HEK293 (cell line): Measurements from ENCODE around the gene GNA12.

Experiments used
- ZFHX2 ChIP-seq: fragments of 450-650 bp; formaldehyde crosslinking; conservative IDR thresholded peaks from 2 replicates; pipeline ENCODE4 v1.5.1; 2016; ENCODE audit warnings: missing biosample characterization, missing genetic modification characterization
- ZFP37 ChIP-seq: fragments of 450-650 bp; formaldehyde crosslinking; IDR thresholded peaks from 2 replicates; pipeline ENCODE4 v1.5.1; 2016; ENCODE audit warnings: missing biosample characterization, missing genetic modification characterization
- ZNF132 ChIP-seq: fragments of 450-650 bp; formaldehyde crosslinking; IDR thresholded peaks from 2 replicates; pipeline ENCODE4 v1.5.1; 2017; ENCODE audit warnings: missing biosample characterization, missing genetic modification characterization, borderline replicate concordance
- ZNF19 ChIP-seq: fragments of 450-650 bp; formaldehyde crosslinking; IDR thresholded peaks from 2 replicates; pipeline ENCODE4; 2016; ENCODE audit warnings: missing biosample characterization, missing genetic modification characterization, low read depth
- ZNF202 ChIP-seq: fragments of 450-650 bp; formaldehyde crosslinking; IDR thresholded peaks from 2 replicates; pipeline ENCODE4 v1.5.1; 2016; ENCODE audit warnings: missing biosample characterization, missing genetic modification characterization, borderline replicate concordance
- ZNF23 ChIP-seq: fragments of 450-650 bp; formaldehyde crosslinking; IDR thresholded peaks from 2 replicates; pipeline ENCODE4 v1.5.1; 2016; ENCODE audit warnings: missing biosample characterization, missing genetic modification characterization, borderline replicate concordance
- ZNF280C ChIP-seq: fragments of 450-650 bp; formaldehyde crosslinking; IDR thresholded peaks from 2 replicates; pipeline ENCODE4 v1.5.1; 2016; ENCODE audit warnings: missing biosample characterization, missing genetic modification characterization
- ZNF280D ChIP-seq: fragments of 450-650 bp; formaldehyde crosslinking; IDR thresholded peaks from 2 replicates; pipeline ENCODE4 v1.5.1; 2016; ENCODE audit warnings: missing biosample characterization, missing genetic modification characterization
- ZNF341 ChIP-seq: fragments of 450-650 bp; formaldehyde crosslinking; IDR thresholded peaks from 2 replicates; pipeline ENCODE4; 2016; ENCODE audit warnings: low read depth, missing biosample characterization, missing genetic modification characterization
- ZNF394 ChIP-seq: fragments of 450-650 bp; formaldehyde crosslinking; IDR thresholded peaks from 2 replicates; pipeline ENCODE4 v1.5.1; 2016; ENCODE audit warnings: missing biosample characterization, missing genetic modification characterization, mild to moderate bottlenecking, moderate library complexity, borderline replicate concordance
- ZNF529 ChIP-seq: fragments of 450-650 bp; formaldehyde crosslinking; IDR thresholded peaks from 2 replicates; pipeline ENCODE4 v1.5.1; 2017; ENCODE audit warnings: missing genetic modification characterization, missing biosample characterization; ENCODE audit not compliant: insufficient replicate concordance
- ZNF596 ChIP-seq: fragments of 450-650 bp; IDR thresholded peaks from 2 replicates; pipeline ENCODE4 v1.5.0; 2018; ENCODE audit warnings: missing biosample characterization, mild to moderate bottlenecking, missing genetic modification characterization, moderate library complexity
- ZNF624 ChIP-seq: fragments of 450-650 bp; formaldehyde crosslinking; IDR thresholded peaks from 2 replicates; pipeline ENCODE4 v1.5.1; 2017; ENCODE audit warnings: missing biosample characterization, missing genetic modification characterization
- ZNF654 ChIP-seq: fragments of 450-650 bp; formaldehyde crosslinking; IDR thresholded peaks from 2 replicates; pipeline ENCODE4 v1.5.1; 2016; ENCODE audit warnings: low read depth, missing biosample characterization, missing genetic modification characterization
- ZNF692 ChIP-seq: fragments of 450-650 bp; formaldehyde crosslinking; IDR thresholded peaks from 2 replicates; pipeline ENCODE4 v1.5.1; 2016; ENCODE audit warnings: missing biosample characterization, missing genetic modification characterization
- ZNF707 ChIP-seq: fragments of 450-650 bp; formaldehyde crosslinking; IDR thresholded peaks from 2 replicates; pipeline ENCODE4 v1.5.1; 2016; ENCODE audit warnings: missing biosample characterization, missing genetic modification characterization
- ZNF768 ChIP-seq: fragments of 450-650 bp; formaldehyde crosslinking; IDR thresholded peaks from 2 replicates; pipeline ENCODE4 v1.5.1; 2018; ENCODE audit warnings: missing biosample characterization, mild to moderate bottlenecking, missing genetic modification characterization
- ZNF776 ChIP-seq: fragments of 450-650 bp; formaldehyde crosslinking; IDR thresholded peaks from 2 replicates; pipeline ENCODE4 v1.5.0; 2017; ENCODE audit warnings: missing biosample characterization, missing genetic modification characterization, borderline replicate concordance
- ZNF777 ChIP-seq: fragments of 450-650 bp; formaldehyde crosslinking; IDR thresholded peaks from 2 replicates; pipeline ENCODE4 v1.5.1; 2017; ENCODE audit warnings: missing biosample characterization, missing genetic modification characterization, borderline replicate concordance
- ZSCAN30 ChIP-seq: fragments of 450-650 bp; IDR thresholded peaks from 2 replicates; pipeline ENCODE4 v1.5.1; 2018; ENCODE audit warnings: missing biosample characterization, mild to moderate bottlenecking, missing genetic modification characterization, moderate library complexity
- TF ChIP-seq, protein P1 (sequence below): fragments of 450-650 bp; formaldehyde crosslinking; IDR thresholded peaks from 2 replicates; pipeline ENCODE4 v1.5.1; 2017; ENCODE audit warnings: missing biosample characterization, mild to moderate bottlenecking, missing genetic modification characterization, moderate library complexity
- TF ChIP-seq, protein P2 (sequence below): fragments of 450-650 bp; formaldehyde crosslinking; IDR thresholded peaks from 2 replicates; pipeline ENCODE4 v1.5.0; 2017; ENCODE audit warnings: missing biosample characterization, missing genetic modification characterization, borderline replicate concordance
- TF ChIP-seq, protein P3 (sequence below): fragments of 450-650 bp; formaldehyde crosslinking; IDR thresholded peaks from 2 replicates; pipeline ENCODE4 v1.5.1; 2016; ENCODE audit warnings: missing biosample characterization, missing genetic modification characterization

Gene GNA12

DNA sequence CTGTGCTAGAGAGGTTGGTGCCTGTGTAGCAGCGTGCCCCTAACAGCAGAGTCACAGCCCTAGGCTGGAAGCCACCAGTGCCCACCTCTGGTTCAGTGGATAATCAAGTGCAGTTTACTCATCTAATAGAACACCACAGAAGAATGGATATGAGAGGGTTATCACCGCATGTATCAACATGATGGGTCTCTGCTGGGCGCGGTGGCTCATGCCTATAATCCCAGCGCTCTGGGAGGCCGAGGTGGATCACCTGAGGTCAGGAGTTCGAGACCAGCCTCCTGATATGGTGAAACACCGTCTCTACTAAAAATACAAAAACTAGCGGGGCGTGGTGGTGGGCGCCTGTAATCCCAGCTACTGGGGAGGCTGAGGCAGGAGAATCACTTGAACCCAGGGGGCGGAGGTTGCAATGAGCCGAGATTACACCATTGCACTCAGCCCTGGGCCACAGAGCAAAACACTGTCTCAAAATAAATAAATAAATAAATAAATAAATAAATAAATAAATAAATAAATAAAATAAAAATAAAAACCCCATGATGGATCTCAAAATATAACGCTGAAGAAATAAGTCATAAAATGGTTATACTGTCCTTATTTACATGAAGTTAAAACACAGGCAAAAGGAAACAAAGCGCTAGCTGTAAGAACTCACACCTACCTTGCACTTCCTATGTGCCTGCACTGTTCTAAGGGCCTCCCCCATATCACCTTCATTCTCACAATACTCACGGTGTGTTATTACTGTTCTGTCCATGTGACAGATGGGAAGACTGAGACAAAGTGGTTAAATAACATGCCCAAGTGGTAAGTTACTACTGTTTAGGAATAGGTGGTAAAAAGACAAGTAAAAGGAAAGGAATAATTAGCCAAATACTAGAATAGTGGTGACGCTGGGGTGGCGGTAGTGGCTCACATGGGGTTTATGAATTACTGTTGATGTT is 85.2 kb downstream of the GNA12 start (continued):
- no peak for TF ChIP-seq ZFHX2 (tag by site-specific recombination)
- peak; percentile 97 for TF ChIP-seq ZNF394 (tag by site-specific recombination)
- TF ChIP-seq ZNF529 (tag by site-specific recombination), result peak; percentile 33
- TF ChIP-seq ZNF19 (tag by site-specific recombination), result no peak
- TF ChIP-seq ZNF341 (tag by site-specific recombination), result peak; percentile 19; the same call in 1 of the 2 replicates
- TF ChIP-seq ZNF654 (tag by site-specific recombination), result peak; percentile 43
- TF ChIP-seq ZNF692 (tag by site-specific recombination), result no peak
- TF ChIP-seq ZNF132, result no peak
- no peak for TF ChIP-seq ZNF707 (tag by site-specific recombination)
- 0 out of 2 replicates have a peak, but pooled peaks have one; percentile 47 for TF ChIP-seq ZFP37 (tag by site-specific recombination)
- TF ChIP-seq ZNF777 (tag by site-specific recombination), result no peak
- TF ChIP-seq ZNF280C (tag by site-specific recombination), result no peak
- no peak for TF ChIP-seq ZNF280D (tag by site-specific recombination)
- TF ChIP-seq ZNF776 (tag by site-specific recombination), result no peak
- peak; percentile 86; the same call in 1 of the 2 replicates for TF ChIP-seq ZNF202
- TF ChIP-seq, protein P1, sequence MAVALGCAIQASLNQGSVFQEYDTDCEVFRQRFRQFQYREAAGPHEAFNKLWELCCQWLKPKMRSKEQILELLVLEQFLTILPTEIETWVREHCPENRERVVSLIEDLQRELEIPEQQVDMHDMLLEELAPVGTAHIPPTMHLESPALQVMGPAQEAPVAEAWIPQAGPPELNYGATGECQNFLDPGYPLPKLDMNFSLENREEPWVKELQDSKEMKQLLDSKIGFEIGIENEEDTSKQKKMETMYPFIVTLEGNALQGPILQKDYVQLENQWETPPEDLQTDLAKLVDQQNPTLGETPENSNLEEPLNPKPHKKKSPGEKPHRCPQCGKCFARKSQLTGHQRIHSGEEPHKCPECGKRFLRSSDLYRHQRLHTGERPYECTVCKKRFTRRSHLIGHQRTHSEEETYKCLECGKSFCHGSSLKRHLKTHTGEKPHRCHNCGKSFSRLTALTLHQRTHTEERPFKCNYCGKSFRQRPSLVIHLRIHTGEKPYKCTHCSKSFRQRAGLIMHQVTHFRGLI (tag by site-specific recombination), result no peak
- no peak for TF ChIP-seq ZNF596 (tag by site-specific recombination)
- TF ChIP-seq, protein P2, sequence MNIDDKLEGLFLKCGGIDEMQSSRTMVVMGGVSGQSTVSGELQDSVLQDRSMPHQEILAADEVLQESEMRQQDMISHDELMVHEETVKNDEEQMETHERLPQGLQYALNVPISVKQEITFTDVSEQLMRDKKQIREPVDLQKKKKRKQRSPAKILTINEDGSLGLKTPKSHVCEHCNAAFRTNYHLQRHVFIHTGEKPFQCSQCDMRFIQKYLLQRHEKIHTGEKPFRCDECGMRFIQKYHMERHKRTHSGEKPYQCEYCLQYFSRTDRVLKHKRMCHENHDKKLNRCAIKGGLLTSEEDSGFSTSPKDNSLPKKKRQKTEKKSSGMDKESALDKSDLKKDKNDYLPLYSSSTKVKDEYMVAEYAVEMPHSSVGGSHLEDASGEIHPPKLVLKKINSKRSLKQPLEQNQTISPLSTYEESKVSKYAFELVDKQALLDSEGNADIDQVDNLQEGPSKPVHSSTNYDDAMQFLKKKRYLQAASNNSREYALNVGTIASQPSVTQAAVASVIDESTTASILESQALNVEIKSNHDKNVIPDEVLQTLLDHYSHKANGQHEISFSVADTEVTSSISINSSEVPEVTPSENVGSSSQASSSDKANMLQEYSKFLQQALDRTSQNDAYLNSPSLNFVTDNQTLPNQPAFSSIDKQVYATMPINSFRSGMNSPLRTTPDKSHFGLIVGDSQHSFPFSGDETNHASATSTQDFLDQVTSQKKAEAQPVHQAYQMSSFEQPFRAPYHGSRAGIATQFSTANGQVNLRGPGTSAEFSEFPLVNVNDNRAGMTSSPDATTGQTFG (tag by site-specific recombination), result no peak
- TF ChIP-seq, protein P3, sequence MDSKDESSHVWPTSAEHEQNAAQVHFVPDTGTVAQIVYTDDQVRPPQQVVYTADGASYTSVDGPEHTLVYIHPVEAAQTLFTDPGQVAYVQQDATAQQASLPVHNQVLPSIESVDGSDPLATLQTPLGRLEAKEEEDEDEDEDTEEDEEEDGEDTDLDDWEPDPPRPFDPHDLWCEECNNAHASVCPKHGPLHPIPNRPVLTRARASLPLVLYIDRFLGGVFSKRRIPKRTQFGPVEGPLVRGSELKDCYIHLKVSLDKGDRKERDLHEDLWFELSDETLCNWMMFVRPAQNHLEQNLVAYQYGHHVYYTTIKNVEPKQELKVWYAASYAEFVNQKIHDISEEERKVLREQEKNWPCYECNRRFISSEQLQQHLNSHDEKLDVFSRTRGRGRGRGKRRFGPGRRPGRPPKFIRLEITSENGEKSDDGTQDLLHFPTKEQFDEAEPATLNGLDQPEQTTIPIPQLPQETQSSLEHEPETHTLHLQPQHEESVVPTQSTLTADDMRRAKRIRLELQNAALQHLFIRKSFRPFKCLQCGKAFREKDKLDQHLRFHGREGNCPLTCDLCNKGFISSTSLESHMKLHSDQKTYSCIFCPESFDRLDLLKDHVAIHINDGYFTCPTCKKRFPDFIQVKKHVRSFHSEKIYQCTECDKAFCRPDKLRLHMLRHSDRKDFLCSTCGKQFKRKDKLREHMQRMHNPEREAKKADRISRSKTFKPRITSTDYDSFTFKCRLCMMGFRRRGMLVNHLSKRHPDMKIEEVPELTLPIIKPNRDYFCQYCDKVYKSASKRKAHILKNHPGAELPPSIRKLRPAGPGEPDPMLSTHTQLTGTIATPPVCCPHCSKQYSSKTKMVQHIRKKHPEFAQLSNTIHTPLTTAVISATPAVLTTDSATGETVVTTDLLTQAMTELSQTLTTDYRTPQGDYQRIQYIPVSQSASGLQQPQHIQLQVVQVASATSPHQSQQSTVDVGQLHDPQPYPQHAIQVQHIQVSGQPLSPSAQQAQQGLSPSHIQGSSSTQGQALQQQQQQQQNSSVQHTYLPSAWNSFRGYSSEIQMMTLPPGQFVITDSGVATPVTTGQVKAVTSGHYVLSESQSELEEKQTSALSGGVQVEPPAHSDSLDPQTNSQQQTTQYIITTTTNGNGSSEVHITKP (tag by site-specific recombination), result no peak
- no peak for TF ChIP-seq ZSCAN30 (tag by site-specific recombination)
- TF ChIP-seq ZNF768 (tag by site-specific recombination), result no peak
- no peak for TF ChIP-seq ZNF23 (tag by site-specific recombination)
- TF ChIP-seq ZNF624, result no peak
